Measurements from ENCODE around the gene SMIM38.

Gene SMIM38

DNA sequence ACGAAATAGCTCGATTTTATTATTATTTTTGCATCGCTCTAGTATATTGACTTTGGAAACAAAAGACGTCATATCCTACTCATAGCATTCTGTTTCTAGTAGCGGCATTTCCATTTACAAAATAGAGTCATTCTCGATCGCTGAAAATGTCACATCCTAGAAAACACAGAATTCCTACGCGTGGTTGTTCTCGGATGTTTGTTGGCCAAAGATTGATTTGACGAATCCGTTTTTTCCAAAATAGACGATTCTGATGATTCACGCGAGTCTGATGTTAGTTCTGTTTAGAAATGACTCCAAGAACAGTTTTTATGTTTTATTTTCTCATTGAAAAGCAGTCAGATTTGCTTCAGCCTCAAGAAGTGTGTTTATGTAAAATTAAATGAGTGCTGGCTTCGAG lies 47.6 kb downstream of the SMIM38 start:
- DNase-seq (ENCODE audit: low spot score): peak; percentile 20

DNA sequence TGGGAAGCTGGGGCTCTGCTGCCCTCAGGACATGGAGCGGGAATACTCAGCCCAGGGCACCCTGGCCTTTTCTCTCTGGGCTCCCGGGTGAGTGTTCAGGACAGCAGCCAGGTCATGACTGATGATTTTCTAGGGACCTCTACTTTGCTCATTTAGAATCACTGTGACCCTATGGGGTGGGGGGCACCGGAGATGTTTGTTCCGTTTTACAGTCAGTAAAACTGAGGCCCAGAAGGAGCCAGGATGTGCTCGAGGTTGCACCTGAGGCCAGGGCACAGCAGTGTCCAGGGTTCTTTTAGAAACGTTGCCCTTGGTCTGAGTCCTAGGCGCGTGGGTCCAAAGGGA lies 48.1 kb downstream of the SMIM38 start:
- no peak for DNase-seq (ENCODE audit: low spot score)

DNA sequence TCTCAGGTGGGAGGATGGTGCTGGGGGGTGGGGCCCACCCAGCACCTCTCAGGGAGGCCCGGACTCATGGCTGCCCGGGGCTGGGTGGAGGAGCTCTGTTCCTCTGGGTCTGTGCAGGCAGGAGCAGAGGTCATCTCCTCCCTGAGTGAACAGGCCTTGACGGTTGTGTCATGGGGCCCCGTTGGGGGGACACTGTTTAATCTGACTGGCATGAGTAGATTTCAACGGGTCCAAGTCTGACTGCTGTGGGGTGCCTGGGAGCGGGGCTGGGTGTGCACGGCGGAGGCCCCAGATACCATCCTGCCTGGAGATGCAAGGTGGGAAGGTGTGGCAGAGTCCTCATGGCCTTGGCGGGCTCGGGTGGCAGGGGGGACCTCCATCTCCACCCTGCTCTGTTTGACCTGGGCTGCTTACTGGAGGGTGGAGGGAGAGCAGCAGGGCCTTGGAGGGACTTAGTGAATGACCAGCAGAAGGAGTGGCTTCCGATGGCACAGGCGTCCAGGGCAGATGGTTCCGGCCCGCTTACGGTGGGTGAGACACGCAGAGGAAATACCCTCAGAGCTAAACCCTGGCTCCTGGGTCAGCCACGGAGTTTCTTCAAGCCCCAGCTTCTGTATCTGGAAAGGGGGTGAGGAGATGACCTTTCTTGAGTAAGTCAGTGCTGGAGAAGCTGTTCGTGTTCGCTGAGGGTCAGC lies 48.7 kb downstream of the SMIM38 start:
- DNase-seq (ENCODE audit: low spot score): no peak

- no peak for DNase-seq (ENCODE audit: low spot score)
Observed at GRCh38 chr11:69204941-69205742, 49.4 kb downstream of the SMIM38 start.

Measured in Ammon's horn (tissue), 1 donor.